PC-9 (cell line): Measurements from ENCODE around the gene ZNF595. TPM values are rescaled to one million over a fixed set of nuclear protein-coding genes. Genes with fewer than 3 reads are reported as not detected.
"Not testable (repeated sequence)": the region's sequence is repeated elsewhere in the genome, so short reads cannot be mapped to it uniquely, and the experiment has no call there.

Source experiments
- BruUV-seq: library from RNA; stranded (reverse); fragments of 400-500 nt; replicated peaks from 2 replicates; lab custom pipeline; 2021; lab: Mats Ljungman, UMichigan
- CTCF ChIA-PET: fragments of 300-600 bp; sonication (Branson Sonifier 250); formaldehyde crosslinking; loops from one replicate; lab custom pipeline; 2022; ENCODE audit warnings: antibody characterized with exemption; lab: Charles Lee
- POLR2A ChIA-PET: fragments of 300-600 bp; sonication (Branson Sonifier 250); formaldehyde crosslinking; loops from one replicate; lab custom pipeline; 2022; ENCODE audit warnings: antibody characterized with exemption; ENCODE audit not compliant: unreplicated experiment; lab: Charles Lee
- DNase-seq, 2 experiments: peaks; one replicate each; pipeline versions ENCODE4 v3.0.0 to v3.0.0-alpha.2; 2015 to 2022; ENCODE audit warnings: mixed read lengths in 1 of 2
- H2AFZ ChIP-seq: fragments of 200-600 bp; sonication (generic); 2 replicates; pipeline ENCODE4 v1.8.1; 2017; ENCODE audit warnings: antibody characterized with exemption
- H3F3A ChIP-seq: fragments of 200-600 bp; sonication (generic); 2 replicates; pipeline ENCODE4 v1.8.1; 2017; ENCODE audit warnings: antibody characterized with exemption, mild to moderate bottlenecking, low read depth; ENCODE audit not compliant: insufficient read depth
- H3K27ac ChIP-seq: fragments of 200-600 bp; sonication (generic); 2 replicates; pipeline ENCODE4 v1.6.1; 2016; ENCODE audit warnings: mixed run types
- H3K27me3 ChIP-seq: fragments of 200-600 bp; sonication (generic); 2 replicates; pipeline ENCODE4 v1.6.1; 2016; ENCODE audit warnings: low read depth, mixed run types; ENCODE audit not compliant: insufficient read depth
- H3K36me3 ChIP-seq: fragments of 200-600 bp; sonication (generic); 2 replicates; pipeline ENCODE4 v1.6.1; 2016; ENCODE audit warnings: low read depth, mixed run types
- H3K4me1 ChIP-seq: fragments of 200-600 bp; sonication (generic); replicated peaks from 2 replicates; pipeline ENCODE4 v1.6.1; 2016; ENCODE audit warnings: mixed run types; ENCODE audit not compliant: insufficient read depth
- H3K4me2 ChIP-seq: fragments of 200-600 bp; sonication (generic); 2 replicates; pipeline ENCODE4 v1.6.1; 2017; ENCODE audit warnings: mixed run types
- H3K4me3 ChIP-seq: fragments of 200-600 bp; sonication (generic); 2 replicates; pipeline ENCODE4 v1.6.1; 2016; ENCODE audit warnings: mixed run types
- H3K79me2 ChIP-seq: fragments of 200-600 bp; sonication (generic); 2 replicates; pipeline ENCODE4 v1.6.1; 2017; ENCODE audit warnings: low read depth, mixed run types
- H3K9me2 ChIP-seq: fragments of 200-600 bp; sonication (generic); 2 replicates; pipeline ENCODE4 v1.8.1; 2017; ENCODE audit warnings: mild to moderate bottlenecking; ENCODE audit not compliant: insufficient read depth
- H3K9me3 ChIP-seq: fragments of 200-600 bp; sonication (generic); 2 replicates; pipeline ENCODE4 v1.8.1; 2016; ENCODE audit warnings: low read depth; ENCODE audit not compliant: insufficient read depth
- H4K20me1 ChIP-seq: fragments of 200-600 bp; sonication (generic); 2 replicates; pipeline ENCODE4 v1.8.1; 2017; ENCODE audit not compliant: insufficient read depth
- intact Hi-C: fragments of 100-400 bp; cut with micrococcal nuclease; formaldehyde crosslinking; loops from one replicate; pipeline ENCODE4 v1.10.0; 2022; ENCODE audit not compliant: unreplicated experiment
- total RNA-seq: library from RNA; stranded (reverse); gene quantifications from 2 replicates; pipeline ENCODE4 v1.2.3, GENCODE V29; 2021

Gene ZNF595
- total RNA-seq, 1 experiment from 2014 or later = 10.9 TPM

- CTCF ChIA-PET, POLR2A ChIA-PET, DNase-seq: not testable (repeated sequence)
Measured at GRCh38 chr4:43375-43774, 9.7 kb upstream of the ZNF595 start.

GRCh38 chr4:51253-51652 is 1.9 kb upstream of the ZNF595 start:
- H4K20me1 ChIP-seq, H3K9me2 ChIP-seq, H3K27me3 ChIP-seq, CTCF ChIA-PET, H3K27ac ChIP-seq, H3K4me2 ChIP-seq, H3K4me1 ChIP-seq, H3F3A ChIP-seq, H3K4me3 ChIP-seq, BruUV-seq, H3K36me3 ChIP-seq, POLR2A ChIA-PET, intact Hi-C loops, H3K9me3 ChIP-seq, DNase-seq, H2AFZ ChIP-seq, H3K79me2 ChIP-seq: not testable (repeated sequence)

More at GRCh38 chr4:43375-43774, 9.7 kb upstream of the ZNF595 start:
- H3F3A ChIP-seq, H3K4me2 ChIP-seq, H3K4me1 ChIP-seq, intact Hi-C loops, BruUV-seq, H3K27me3 ChIP-seq, H3K27ac ChIP-seq, H3K36me3 ChIP-seq, H4K20me1 ChIP-seq, H2AFZ ChIP-seq, H3K9me3 ChIP-seq, H3K9me2 ChIP-seq, H3K79me2 ChIP-seq, H3K4me3 ChIP-seq: not testable (repeated sequence)

- H4K20me1 ChIP-seq, POLR2A ChIA-PET, H3K36me3 ChIP-seq, BruUV-seq, DNase-seq, H3F3A ChIP-seq, H3K27me3 ChIP-seq, H3K9me2 ChIP-seq, H3K9me3 ChIP-seq, H3K4me2 ChIP-seq, H3K27ac ChIP-seq, CTCF ChIA-PET, H3K79me2 ChIP-seq, H3K4me1 ChIP-seq, H2AFZ ChIP-seq, intact Hi-C loops, H3K4me3 ChIP-seq: not testable (repeated sequence)
Measured at GRCh38 chr4:51655-52277, 1.4 kb upstream of the ZNF595 start.

- POLR2A ChIA-PET = interaction anchor here (1.0 kb wide), 1 partner anchor 420 kb away, joined by 3 read pairs; no protein-coding TSS in a partner anchor
- H3K4me1 ChIP-seq, DNase-seq, H3K4me3 ChIP-seq, BruUV-seq, H3K9me2 ChIP-seq, H3K36me3 ChIP-seq, intact Hi-C loops, H3K79me2 ChIP-seq, H4K20me1 ChIP-seq, H2AFZ ChIP-seq, H3K27ac ChIP-seq, H3F3A ChIP-seq, H3K4me2 ChIP-seq, H3K9me3 ChIP-seq, H3K27me3 ChIP-seq, CTCF ChIA-PET: not testable (repeated sequence)
Measured at GRCh38 chr4:53521-53920, 400 bp downstream of the ZNF595 start.

GRCh38 chr4:64733-65132 is 11.6 kb downstream of the ZNF595 start:
- BruUV-seq, intact Hi-C loops, H3K9me2 ChIP-seq, DNase-seq, H2AFZ ChIP-seq, H3K36me3 ChIP-seq, H3K4me2 ChIP-seq, H3K4me1 ChIP-seq, H3K4me3 ChIP-seq, H3F3A ChIP-seq, H3K79me2 ChIP-seq, H3K9me3 ChIP-seq, H3K27ac ChIP-seq, H4K20me1 ChIP-seq, CTCF ChIA-PET, H3K27me3 ChIP-seq, POLR2A ChIA-PET: not testable (repeated sequence)
